Kasumi-1 (cell line): Measurements from ENCODE around the gene GPR183.

Experiments
- DNase-seq, 2 experiments: peaks; one replicate each; lab custom pipeline; 2025; lab: John Stamatoyannopoulos, UW

GPR183 gene

DNA sequence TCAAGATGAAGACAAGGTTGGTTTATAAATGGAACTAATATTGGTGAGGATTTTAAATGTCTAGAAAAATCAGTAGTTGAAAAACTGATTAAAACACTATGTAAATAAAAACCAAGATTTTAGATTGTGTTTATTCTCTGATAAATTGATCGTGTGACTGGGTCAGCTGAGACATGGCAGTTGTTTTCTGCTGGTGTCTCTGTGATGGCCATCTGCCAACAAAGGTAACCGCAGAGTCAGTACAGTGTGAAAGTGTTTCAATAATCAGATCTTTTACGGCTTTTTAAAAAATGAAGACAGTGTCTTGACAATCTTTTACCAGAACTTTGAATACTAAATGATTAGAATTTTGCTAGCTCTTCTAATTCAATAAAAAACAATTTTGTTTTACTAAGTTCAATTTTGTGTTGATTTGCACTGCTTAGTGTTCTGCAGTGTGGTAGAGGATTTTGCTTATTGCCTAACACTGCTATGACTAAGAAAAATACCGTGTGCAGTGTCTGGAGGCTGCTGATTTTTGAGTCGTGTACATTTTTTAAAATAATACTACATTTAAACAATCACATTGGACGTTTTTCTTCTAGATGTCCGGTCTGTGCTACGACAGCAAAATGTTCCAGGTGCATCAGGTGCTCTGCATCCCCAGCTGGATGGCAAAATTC, 32.7 kb upstream of the GPR183 start:
- no peak for DNase-seq

DNA sequence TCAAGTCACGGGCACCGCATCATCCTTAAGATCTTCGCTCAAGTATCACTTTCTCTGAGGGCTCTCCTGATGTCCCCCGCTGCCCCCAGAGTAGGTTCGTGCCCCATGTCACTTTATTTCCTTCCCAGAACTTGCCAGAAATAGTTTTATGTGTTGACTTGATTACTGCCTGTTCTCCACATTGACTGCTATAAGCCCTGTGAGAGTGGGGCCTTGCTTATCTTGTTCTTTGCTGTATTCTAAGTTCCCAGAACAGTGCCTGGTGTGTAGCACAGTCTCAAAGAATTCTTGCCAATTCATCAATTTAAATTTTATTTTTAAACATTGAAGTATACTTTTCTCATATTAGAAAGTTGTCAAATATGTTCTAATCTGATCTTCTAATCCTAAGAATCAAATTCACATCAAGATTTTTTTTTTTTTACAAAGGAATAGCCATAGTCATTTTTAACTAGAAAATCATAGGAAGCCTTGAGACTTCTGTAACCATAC, 32.1 kb upstream of the GPR183 start:
- DNase-seq = no peak

DNA sequence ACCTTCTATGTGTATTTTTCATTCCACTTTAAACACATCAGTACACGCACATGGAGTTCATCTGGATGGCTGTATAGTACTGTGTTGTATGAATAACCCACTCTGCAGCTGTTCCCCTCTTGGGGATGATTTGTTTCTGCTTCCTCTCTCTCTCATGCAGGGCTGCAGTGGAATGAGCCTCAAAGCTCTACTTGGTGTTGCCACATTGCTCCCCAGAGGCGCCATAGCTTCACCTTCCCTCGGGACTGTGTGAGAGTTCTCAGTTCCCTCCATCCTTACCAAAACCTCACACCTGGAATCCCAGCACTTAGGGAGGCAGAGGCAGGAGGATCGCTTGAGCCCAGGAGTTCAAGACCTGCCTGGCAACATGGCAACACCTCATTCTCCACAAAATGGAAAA, 28.4 kb upstream of the GPR183 start:
- no peak for DNase-seq

DNA sequence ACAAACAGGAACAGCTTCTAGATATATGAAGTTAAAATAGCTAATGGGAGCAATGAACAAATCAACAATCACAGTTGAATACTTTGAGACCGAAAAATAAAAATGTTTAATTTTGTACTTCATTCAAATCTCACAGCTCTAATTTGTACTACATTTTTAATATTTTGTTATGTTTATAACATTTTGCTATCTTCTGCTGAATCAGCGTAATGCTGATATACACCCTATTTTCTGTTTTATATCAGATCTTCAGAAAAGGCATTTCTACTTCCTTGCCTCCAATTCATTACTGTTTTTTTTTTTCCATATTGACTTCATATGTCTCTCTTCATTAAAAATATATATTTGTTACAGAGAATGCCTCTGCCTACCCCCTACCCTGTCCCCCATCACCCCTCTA, 27.9 kb upstream of the GPR183 start:
- DNase-seq = no peak

DNA sequence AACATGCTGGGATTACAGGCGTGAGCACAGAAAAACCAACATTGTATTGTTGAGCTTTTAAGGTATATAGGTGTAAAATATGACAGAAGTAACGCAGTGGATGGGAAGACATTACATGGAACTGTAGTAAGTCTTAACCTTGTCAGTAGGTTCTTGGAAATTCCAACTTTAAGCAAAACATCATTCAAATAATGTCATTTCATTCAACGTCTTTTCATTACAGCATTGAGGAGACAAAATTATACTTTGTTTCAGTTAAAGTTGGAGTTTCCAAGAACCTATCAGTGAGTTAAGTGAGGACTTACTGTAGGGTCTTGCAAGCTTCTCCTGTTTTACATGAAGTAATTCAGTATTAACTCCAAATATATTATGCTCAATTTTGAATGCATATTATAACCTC, 27.0 kb upstream of the GPR183 start:
- DNase-seq = no peak

DNA sequence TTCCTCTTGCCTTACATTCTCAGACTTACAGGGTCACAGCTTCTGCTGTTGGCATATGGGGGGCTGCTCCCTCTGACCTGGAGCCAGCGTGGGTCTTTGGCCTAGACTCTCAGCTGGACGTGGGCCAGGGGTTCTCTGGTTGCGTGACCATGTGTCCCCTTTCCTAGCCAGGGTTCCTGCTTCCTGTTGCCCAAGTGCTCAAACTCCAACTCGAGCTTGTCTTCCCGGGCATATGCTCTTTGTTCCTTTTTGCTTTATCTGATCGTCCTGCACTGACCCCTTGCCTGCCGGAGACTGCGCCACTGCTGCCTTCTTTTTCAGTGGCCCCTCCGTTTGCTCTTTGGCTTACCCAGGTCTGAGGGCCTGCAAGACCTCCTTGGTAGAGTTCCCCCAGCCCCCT, 25.3 kb upstream of the GPR183 start:
- no peak for DNase-seq

DNA sequence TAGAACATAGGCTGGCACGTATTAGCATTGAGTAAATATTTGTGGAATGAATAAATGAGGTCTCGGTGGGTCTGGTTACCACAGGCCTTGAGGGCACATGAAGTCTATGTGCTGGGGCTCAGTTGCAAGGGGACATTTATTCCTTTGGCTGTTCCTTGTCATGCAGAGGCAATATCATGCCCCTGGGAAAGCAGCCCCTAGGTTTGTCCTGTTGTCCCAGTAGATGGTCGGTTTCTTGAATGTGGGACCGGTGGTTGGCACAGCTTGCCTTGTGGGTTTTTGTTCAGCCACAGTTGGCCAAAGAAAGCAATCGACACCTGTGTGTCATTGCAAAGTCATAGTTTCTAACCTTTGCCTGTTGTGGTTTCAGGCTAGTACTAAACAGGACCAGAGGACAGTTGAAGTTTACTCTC, 24.7 kb upstream of the GPR183 start:
- DNase-seq = no peak

DNA sequence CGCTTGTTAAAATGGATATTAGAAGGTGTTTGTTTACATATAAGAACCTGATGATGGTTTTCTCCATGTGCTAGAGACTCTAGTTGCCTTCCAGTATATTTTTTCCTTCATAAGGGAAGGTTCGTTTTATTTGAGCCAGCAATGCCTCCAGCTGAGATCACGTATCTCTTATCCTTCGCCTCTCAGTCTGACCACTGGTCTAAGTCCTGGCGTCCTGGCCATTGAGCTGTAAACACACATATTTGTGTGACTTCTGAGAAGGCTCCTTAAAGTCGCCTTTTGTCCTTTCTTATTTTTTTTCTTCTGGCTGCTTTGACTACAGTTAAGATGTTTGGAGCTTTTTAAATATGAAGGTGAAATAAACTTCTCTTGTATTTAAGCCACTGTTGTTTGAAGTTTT, 23.7 kb upstream of the GPR183 start:
- DNase-seq = no peak

DNA sequence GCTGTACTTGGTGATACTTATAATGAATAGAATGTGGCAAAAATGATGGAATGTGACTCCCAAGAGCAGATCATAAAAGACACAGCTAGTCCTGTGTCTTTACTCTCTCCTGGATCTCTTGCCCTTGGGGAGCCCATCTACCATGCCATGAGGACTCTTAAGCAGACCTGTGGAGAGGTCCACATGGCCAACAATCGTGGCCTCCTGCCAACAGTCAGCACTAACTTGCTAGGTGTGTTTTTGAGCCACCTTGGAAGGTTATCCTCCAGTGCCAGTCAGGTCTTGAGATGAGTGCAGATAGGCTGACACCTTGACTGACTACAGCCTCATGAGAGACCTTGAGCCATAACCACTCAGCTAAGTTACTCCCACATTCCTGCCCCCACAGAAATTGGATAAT, 22.3 kb upstream of the GPR183 start:
- DNase-seq = no peak

DNA sequence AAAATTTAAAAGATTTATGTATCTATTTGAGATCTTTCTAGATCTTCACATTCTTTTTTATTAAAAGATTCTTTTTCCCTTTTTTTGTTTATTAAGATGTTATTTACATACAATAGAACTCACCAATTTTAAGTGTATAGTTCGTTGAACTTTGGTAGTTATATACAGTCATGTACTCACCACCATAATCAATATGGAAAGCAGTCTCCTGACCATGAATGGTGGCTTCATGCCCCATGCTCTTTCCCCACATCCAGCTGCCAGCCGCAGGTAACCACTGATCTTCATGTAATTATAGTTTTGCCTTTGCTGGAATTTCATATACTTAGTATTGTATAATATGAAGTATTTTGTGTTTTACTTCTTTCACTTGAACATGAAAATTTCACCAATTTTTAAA, 20.6 kb upstream of the GPR183 start:
- DNase-seq = no peak

DNA sequence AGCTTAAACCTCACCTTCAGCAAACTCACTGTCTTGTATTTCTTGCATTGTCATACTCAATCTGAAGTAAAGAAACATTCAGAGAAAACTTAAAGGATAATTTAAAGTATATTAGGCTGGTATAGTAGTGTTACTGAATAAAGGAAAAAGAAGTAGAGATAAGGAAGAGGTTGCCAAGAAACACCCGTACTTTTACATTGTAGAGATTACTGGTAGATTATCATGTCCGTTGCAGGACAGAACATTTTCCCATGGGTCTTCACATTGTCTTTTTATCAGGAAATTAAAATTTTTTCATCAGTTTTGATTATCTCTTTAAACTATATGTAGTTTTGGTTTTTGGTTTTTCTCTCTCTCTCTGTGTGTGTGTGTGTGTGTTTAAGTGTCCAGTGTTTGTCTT, 19.9 kb upstream of the GPR183 start:
- no peak for DNase-seq

DNA sequence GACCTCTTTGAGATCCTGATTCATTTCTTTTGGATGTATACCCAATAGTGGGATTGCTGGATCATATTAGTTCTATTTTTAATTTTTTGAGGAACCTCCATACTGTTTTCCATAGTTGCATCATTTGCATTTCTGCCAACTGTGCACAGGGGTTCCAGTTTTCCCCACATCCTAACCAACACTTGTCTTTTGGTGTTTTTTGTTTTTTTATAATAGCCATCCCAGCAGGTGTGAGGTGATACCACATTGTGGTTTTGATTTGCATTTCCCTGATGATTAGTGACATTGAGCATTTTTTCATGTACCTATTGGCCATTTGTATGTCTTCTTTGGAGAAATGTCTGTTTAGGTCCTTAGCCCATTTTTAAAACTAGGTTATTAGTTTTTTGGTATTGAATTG, 18.8 kb upstream of the GPR183 start:
- DNase-seq = no peak

DNA sequence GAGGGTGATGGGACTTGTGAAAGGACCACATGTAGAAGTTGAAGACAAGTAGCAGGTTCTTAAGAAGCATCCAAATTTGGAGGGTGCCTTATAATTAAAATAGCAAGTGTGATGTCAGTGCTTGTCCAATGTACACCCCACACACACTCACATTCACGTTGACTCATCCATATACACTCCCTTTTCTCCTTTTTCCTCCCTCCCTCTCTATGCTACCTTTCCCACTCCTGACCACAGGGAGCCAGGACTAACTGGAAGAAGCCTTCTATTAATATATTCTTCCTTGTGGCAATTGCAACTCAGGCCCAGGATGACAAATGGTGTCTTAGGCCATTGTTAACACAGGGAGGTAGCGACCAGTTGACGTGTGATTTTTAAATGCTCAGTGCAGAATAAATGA, 16.3 kb upstream of the GPR183 start:
- DNase-seq = no peak

DNA sequence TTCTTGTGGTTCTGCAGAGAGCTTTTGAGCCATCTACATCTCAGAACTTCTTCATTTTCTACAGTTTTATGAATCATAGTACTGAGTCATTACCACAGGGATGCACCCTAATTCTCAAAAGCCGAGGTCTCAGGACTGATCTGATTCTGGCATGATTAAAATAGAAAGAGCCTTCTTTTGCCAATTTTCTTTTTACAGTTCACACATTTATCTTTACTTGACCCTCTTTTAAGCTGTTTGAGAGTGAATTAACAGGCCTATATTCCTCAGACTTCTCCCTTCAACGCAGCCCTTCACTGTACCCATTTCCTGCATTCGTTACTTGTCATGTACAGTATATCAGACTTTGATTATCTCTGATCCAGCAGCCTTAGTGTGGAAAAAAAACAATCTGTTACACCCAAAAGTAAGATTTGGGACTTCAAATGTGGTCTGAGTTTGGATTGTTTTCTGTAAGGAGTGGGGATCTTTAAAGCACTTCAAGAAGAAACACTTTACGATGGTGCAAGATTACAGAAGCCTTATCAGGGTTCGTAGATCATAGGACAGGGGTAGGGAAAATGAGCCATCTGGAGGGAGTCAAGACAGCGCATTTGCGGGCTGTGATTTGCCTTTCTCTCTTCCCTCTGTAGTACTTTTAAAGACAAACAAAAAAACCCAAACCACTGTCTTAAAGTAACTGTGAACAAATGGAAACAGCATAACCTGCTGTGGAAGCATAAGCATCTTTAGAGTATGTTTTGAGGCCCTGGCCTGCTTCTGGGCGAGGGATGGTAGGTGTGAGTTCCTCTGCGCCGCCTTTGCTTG, 15.3 kb upstream of the GPR183 start:
- DNase-seq = peak; percentile 80 to 82

DNA sequence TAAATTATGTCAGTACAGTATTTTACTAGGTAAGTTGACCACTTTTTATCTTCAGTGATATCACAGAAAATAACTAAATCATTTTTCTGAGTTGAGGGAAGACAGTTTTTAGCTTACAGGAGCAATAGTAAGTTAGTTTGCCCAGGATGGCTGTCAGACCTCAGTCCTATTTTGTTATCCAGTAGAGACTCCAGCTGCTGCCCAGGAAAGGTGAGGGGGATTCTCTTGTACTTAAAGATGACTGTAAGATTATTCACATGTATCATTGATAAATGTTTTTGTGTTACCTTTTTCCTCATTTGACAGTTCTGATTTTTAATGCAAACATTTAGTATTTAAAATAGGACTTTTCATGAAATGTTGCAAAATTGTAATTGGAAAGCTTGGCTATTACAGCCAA, 14.5 kb upstream of the GPR183 start:
- no peak for DNase-seq

DNA sequence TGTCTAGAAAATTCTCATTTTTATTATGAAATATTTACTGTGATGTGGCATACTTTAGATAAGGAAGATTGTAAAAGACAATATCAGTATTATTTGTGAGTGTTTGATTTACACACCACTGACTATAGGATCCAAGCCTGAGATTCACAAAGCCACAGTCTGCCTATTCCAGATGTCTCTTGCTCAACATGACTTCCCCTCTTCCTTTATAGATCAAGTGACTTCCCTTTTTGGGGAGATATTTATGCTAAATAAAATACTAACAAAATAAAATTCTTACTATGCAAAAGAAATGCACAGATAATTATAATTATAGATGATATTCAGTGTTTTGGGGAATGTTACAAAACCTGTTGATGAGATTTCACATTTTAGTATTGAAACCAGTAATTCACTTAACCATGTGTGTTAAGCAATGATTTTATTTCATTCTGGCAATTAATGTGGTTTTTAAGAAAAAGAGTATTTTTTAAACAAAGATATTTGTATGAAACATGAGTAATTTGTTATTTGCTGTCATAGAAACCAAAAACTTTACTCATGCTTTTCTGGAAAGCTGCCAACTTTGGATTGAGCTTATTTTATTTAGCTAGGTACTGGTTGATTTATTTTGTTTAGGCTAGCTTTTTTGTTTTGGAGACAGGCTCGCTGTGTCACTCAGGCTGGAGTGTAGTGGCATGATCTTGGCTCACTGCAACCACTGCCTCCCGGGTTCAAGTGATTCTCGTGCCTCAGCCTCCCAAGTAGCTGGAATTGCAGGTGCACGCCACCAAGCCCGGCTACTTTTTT, 13.7 kb upstream of the GPR183 start:
- DNase-seq = peak; percentile 88 to 89

DNA sequence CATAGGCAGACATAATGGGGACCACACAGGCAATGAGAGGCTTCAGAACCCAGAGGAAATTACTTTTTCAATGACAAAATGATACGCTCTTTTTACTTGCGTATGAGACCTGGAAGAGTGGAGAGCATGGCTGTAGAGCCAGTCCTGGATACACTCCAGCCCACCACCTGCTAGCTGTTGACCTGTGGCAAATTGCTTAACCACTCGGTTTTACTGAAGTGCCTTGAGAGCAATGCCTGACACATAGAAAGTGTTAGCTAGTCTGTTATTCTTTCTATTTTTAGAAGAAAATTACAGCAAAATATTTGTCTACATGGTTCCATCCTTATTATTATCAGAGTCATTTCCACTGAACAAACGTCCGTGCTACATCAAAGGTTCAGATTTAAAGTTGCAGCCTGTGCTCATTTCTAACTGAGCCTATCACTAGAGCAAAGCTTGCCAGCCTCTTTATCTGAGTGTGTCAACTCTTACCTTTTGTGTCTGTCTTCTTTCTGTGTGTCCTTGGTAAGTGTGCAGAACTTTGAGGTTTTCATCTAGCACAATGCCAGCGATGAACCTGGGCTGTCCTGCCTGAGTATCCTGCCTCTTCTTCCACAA, 9.6 kb upstream of the GPR183 start:
- DNase-seq = no peak

DNA sequence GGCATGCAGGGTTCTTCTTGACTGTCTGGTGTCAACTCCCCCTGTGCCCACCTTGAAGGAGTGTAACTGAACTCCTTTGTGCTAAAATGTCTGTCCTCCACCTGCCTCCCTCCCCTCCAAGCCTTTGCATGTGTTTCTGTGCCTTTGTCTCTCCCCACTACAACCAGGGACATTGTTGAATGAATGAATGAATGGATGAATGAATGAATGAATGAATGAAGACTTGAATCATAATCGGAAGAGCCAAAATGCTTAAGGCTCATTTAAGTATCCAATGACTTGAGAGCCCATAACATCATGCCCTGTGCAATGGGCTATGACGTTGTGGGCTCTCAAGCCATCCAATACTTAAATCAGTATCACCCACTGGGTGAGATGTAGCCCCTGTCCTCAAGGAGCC, 9.0 kb upstream of the GPR183 start:
- DNase-seq = no peak

DNA sequence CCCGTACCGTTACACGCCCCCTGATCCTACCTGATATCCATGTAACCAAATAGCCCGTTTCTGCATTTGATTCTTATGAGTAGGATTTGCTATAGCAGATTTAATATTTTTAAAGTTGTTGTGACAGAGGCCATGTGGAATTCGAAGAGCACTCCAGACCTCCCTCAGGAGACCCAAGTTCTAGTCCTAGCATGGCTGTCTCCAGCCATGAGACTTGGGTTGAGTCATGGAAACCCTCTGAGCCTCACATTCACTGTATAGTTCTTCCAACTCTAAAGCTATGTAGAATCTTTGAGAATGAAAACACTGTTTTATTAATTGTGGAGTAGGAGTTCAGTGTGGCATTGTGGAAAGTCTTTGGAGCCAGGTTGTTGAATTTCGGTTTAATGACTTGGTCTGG, 8.0 kb upstream of the GPR183 start:
- DNase-seq = no peak

DNA sequence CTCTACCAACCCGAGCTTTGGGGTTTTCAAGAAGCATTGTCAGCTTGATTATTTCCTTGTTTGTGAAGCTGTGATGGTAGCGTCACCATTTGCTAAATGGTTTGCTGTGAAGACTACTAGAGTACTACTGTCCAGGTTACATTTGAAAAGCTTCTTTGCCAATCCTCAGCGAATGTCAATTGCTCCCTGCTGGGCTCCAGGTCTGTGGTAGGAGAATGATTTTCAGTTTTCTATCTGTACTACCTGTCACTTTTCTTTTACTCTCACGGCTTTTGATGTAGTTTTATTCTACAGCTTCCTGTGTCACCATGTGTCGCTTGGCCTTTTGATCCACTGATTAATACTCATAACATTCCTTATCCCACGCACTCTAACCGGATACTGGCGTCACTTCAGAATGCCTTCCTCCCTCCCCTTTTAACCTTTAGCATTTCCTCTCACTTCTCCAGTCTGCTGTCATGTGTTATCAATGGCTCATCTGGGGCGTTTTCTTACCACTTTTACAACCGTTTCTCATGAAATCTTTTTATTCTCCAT, 7.5 kb upstream of the GPR183 start:
- DNase-seq = no peak

DNA sequence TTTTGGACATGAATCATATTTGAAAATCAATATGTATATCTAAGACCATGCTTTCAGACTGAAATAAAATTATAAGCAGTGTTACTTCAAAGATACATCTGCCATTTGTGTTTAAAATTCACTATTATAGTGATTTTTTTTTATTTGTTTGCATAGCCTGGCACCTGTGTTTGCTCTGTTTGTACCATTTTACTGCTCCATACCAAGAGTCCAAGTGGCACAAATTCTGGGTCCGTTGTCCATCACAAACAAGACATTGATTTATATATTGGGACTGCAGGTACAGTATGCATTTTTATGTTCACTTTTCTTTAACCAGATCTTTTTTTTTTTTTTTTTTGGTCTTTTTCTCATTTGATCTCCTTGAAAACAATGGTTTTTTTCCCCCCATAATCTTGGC, 6.7 kb upstream of the GPR183 start:
- DNase-seq = no peak

DNA sequence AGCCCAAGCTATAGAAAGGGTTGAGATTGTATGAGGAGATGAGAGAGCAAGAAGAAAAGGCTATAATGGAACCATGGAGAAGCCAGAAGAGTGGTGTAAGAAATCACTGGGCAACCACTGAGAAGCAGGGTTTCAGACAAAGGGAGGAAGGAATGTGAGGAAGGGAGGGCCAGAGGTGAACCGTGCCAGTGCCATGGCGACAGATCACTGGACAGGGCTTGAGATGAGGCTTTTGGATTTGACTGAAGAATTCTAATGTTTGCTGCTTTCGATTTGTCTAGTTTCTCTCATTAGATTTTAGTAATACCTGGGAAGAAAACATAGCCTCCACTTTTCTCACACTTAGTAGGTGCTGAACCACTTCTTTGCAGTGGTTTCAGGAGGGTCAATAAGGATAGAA, 6.3 kb upstream of the GPR183 start:
- no peak for DNase-seq
